H9 (cell line): ENCODE data around the gene IPO13. TPM values are rescaled to one million over a fixed set of nuclear protein-coding genes. Genes with fewer than 3 reads are reported as not detected.

Source experiments
- DNase-seq: peaks from one replicate; pipeline ENCODE4 v3.0.0-alpha.2; 2017
- H2AFZ ChIP-seq: one replicate; pipeline ENCODE4 v1.6.1; 2013; ENCODE audit warnings: mild to moderate bottlenecking, low read length, control low read depth, moderate library complexity
- H2AK5ac ChIP-seq: 2 replicates; pipeline ENCODE4 v1.6.1; 2013; ENCODE audit warnings: low read length, control low read depth, mixed read lengths; ENCODE audit not compliant: insufficient read length
- H2BK120ac ChIP-seq: one replicate; pipeline ENCODE4 v1.6.1; 2013; ENCODE audit warnings: low read depth, mild to moderate bottlenecking, low read length, control low read depth, inconsistent platforms; ENCODE audit not compliant: poor library complexity, severe bottlenecking
- H2BK12ac ChIP-seq: 2 replicates; pipeline ENCODE4 v1.6.1; 2013; ENCODE audit warnings: low read length, control low read depth, mixed read lengths, low read depth; ENCODE audit not compliant: insufficient read length
- H2BK15ac ChIP-seq: 2 replicates; pipeline ENCODE4 v1.6.1; 2013; ENCODE audit warnings: low read depth, low read length, control low read depth
- H2BK20ac ChIP-seq: one replicate; pipeline ENCODE4 v1.6.1; 2013; ENCODE audit warnings: low read depth, mild to moderate bottlenecking, low read length, control low read depth, inconsistent platforms; ENCODE audit not compliant: poor library complexity, severe bottlenecking
- H2BK5ac ChIP-seq: 2 replicates; pipeline ENCODE4 v1.6.1; 2013; ENCODE audit warnings: low read length, control low read depth, mixed read lengths; ENCODE audit not compliant: insufficient read length
- H3K14ac ChIP-seq: 2 replicates; pipeline ENCODE4 v1.6.1; 2013; ENCODE audit warnings: low read length, control low read depth; ENCODE audit not compliant: insufficient read depth
- H3K18ac ChIP-seq: 2 replicates; pipeline ENCODE4 v1.6.1; 2013; ENCODE audit warnings: low read depth, mild to moderate bottlenecking, mixed read lengths, low read length, control low read depth; ENCODE audit not compliant: insufficient read length
- H3K23ac ChIP-seq: 2 replicates; pipeline ENCODE4 v1.6.1; 2013; ENCODE audit warnings: low read length, control low read depth, mixed read lengths, low read depth; ENCODE audit not compliant: insufficient read length
- H3K23me2 ChIP-seq: 2 replicates; pipeline ENCODE4 v1.6.1; 2013; ENCODE audit warnings: low read depth, mild to moderate bottlenecking, mixed read lengths, low read length, control low read depth; ENCODE audit not compliant: insufficient read length, poor library complexity, severe bottlenecking
- H3K27ac ChIP-seq: 2 replicates; pipeline ENCODE4 v1.5.1; 2013; ENCODE audit warnings: low read length, control low read depth, mixed read lengths, low read depth; ENCODE audit not compliant: insufficient read length
- H3K27me3 ChIP-seq: 2 replicates; pipeline ENCODE4 v1.6.1; 2013; ENCODE audit warnings: low read length, control low read depth, inconsistent platforms; ENCODE audit not compliant: insufficient read depth
- H3K4ac ChIP-seq: 2 replicates; pipeline ENCODE4 v1.6.1; 2013; ENCODE audit warnings: low read depth, mild to moderate bottlenecking, control low read depth, inconsistent platforms, low read length, moderate library complexity
- H3K4me1 ChIP-seq: 2 replicates; pipeline ENCODE4 v1.6.1; 2013; ENCODE audit warnings: low read length, control low read depth, inconsistent platforms; ENCODE audit not compliant: insufficient read depth
- H3K4me2 ChIP-seq: 2 replicates; pipeline ENCODE4 v1.6.1; 2013; ENCODE audit warnings: low read length, control low read depth, mixed read lengths; ENCODE audit not compliant: insufficient read length, insufficient read depth
- H3K56ac ChIP-seq: 2 replicates; pipeline ENCODE4 v1.6.1; 2013; ENCODE audit warnings: low read depth, mild to moderate bottlenecking, mixed read lengths, low read length, control low read depth; ENCODE audit not compliant: insufficient read length
- H3K79me1 ChIP-seq: 2 replicates; pipeline ENCODE4 v1.6.1; 2013; ENCODE audit warnings: low read depth, mild to moderate bottlenecking, moderate library complexity, low read length, control low read depth, inconsistent platforms; ENCODE audit not compliant: insufficient read depth, poor library complexity, severe bottlenecking
- H3K79me2 ChIP-seq: 2 replicates; pipeline ENCODE4 v1.6.1; 2013; ENCODE audit warnings: low read length, control low read depth, inconsistent platforms; ENCODE audit not compliant: insufficient read depth
- H3K9ac ChIP-seq: 2 replicates; pipeline ENCODE4 v1.6.1; 2013; ENCODE audit warnings: low read length, control low read depth, mixed read lengths; ENCODE audit not compliant: insufficient read length; ENCODE audit errors: extremely low read depth
- H3K9me3 ChIP-seq: one replicate; pipeline ENCODE4 v1.6.1; 2013; ENCODE audit warnings: low read depth, low read length, inconsistent platforms; ENCODE audit not compliant: control insufficient read depth
- H3T11ph ChIP-seq: one replicate; pipeline ENCODE4 v1.6.1; 2013; ENCODE audit warnings: mild to moderate bottlenecking, low read length, control low read depth, inconsistent platforms
- H4K20me1 ChIP-seq: one replicate; pipeline ENCODE4 v1.6.1; 2013; ENCODE audit not compliant: control insufficient read depth, insufficient read length, insufficient read depth
- H4K5ac ChIP-seq: 2 replicates; pipeline ENCODE4 v1.6.1; 2013; ENCODE audit warnings: low read depth, mild to moderate bottlenecking, mixed read lengths, low read length, control low read depth; ENCODE audit not compliant: insufficient read length
- H4K8ac ChIP-seq: replicated peaks from 2 replicates; pipeline ENCODE4 v1.6.1; 2013; ENCODE audit warnings: low read length, control low read depth, mixed read lengths, low read depth; ENCODE audit not compliant: insufficient read length
- H4K91ac ChIP-seq: 2 replicates; pipeline ENCODE4 v1.6.1; 2013; ENCODE audit warnings: low read depth, mild to moderate bottlenecking, moderate library complexity, mixed read lengths, low read length, control low read depth; ENCODE audit not compliant: insufficient read length
- H3K27ac Mint-ChIP-seq, 3 experiments: 2 replicates in 2 of 3; 3 replicates in 1 of 3; pipeline ENCODE4 v1.8.0; 2020 to 2021; ENCODE audit warnings: mixed read lengths in 3 of 3, mild to moderate bottlenecking in 1 of 3, moderate library complexity in 1 of 3
- H3K27me3 Mint-ChIP-seq: 2 replicates; pipeline ENCODE4 v1.8.0; 2021; ENCODE audit warnings: low read depth, mild to moderate bottlenecking, moderate library complexity, mixed read lengths
- H3K36me3 Mint-ChIP-seq, 3 experiments: 2 replicates in 2 of 3; 3 replicates in 1 of 3; pipeline ENCODE4 v1.8.0; 2020 to 2021; ENCODE audit warnings: low read depth in 3 of 3, mixed read lengths in 3 of 3; ENCODE audit not compliant: insufficient read depth in 1 of 3
- H3K4me1 Mint-ChIP-seq, 2 experiments: 2 replicates each; pipeline ENCODE4 v1.8.0; 2020; ENCODE audit warnings: mixed read lengths in 2 of 2
- H3K4me3 Mint-ChIP-seq, 2 experiments: 2 replicates in 1 of 2; 3 replicates in 1 of 2; pipeline ENCODE4 v1.8.0; 2020 to 2021; ENCODE audit warnings: mild to moderate bottlenecking in 2 of 2, mixed read lengths in 2 of 2, moderate library complexity in 1 of 2
- H3K9me3 Mint-ChIP-seq, 2 experiments: 2 replicates in 1 of 2; 3 replicates in 1 of 2; pipeline ENCODE4 v1.8.0; 2020; ENCODE audit warnings: mild to moderate bottlenecking in 2 of 2, mixed read lengths in 2 of 2, moderate library complexity in 1 of 2
- WGBS: extraction: QIAGEN DNeasy Blood & Tissue Kit; methylation state at CpG from one replicate; pipeline ENCODE4 v1.1.7; 2013; ENCODE audit warnings: missing lambda C conversion rate, low lambda C conversion rate, mixed read lengths; ENCODE audit not compliant: insufficient read length; ENCODE audit errors: extremely low coverage; 5-methylcytosine and 5-hydroxymethylcytosine counted together
- total RNA-seq: library from RNA; stranded (reverse); gene quantifications from 2 replicates; pipeline ENCODE4 v1.2.1, GENCODE V29; 2021
- TF ChIP-seq, protein P1 (sequence below): fragments of 200-600 bp; sonication (generic); conservative IDR thresholded peaks from 3 replicates; pipeline ENCODE4 v1.8.0; 2021; ENCODE audit warnings: antibody characterized with exemption, mild to moderate bottlenecking

IPO13 gene
- total RNA-seq, 1 experiment from 2014 or later, result 24.5 TPM

DNA sequence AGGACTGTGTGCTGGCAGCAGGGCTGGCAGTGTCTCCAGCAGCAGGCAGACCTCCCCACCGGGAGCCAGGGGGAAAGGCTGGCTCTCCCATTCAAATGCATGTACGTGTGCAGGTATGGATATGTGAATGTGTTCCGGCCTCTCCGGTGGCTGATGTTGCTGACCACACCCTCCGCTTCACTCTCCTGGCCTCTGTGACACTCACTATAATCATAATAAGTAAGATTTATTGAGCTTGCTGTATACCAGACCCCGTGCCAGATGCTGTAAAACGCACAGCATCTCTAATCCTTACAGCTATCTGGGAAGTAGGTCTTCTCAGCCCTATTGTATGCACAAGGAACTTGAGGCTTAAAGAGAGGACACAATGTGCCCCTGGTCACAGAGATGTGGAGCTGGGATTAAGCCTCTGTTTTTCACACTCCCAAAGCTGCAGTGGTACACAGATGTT, 33.7 kb upstream of the IPO13 start:
- Mint-ChIP-seq H3K9me3 (no peaks in the 10 kb centered on the region), H3K27ac (peak overlapping the region in 2 of 3 experiments; percentile 48 to 65; a peak in 2 of 7 replicates), H3K27me3 (peaks cover under 1% of the 10 kb centered on the region; the same call in 1 of the 2 replicates), H3K36me3 (no peaks in the 10 kb centered on the region), H3K4me3 (no peak overlapping the region), H3K4me1 (peaks cover 32 to 34% of the 10 kb centered on the region in 2 experiments)
- H2BK12ac ChIP-seq, result no peak overlapping the region
- no peak overlapping the region for H4K91ac ChIP-seq
- no peak overlapping the region for H2BK15ac ChIP-seq
- H2BK20ac ChIP-seq, result no peak overlapping the region
- H2AK5ac ChIP-seq, result no peak overlapping the region
- no peak overlapping the region for H3K18ac ChIP-seq
- no peak overlapping the region for H3K23ac ChIP-seq
- no peaks in the 10 kb centered on the region for H3K79me1 ChIP-seq
- H3K14ac ChIP-seq, result no peak overlapping the region
- DNase-seq, result no peak
- H3K56ac ChIP-seq, result no peak overlapping the region
- no peak overlapping the region for H3K9ac ChIP-seq
- H4K8ac ChIP-seq, result no peak overlapping the region
- H4K20me1 ChIP-seq, result no peaks in the 10 kb centered on the region
- TF ChIP-seq, protein P1, sequence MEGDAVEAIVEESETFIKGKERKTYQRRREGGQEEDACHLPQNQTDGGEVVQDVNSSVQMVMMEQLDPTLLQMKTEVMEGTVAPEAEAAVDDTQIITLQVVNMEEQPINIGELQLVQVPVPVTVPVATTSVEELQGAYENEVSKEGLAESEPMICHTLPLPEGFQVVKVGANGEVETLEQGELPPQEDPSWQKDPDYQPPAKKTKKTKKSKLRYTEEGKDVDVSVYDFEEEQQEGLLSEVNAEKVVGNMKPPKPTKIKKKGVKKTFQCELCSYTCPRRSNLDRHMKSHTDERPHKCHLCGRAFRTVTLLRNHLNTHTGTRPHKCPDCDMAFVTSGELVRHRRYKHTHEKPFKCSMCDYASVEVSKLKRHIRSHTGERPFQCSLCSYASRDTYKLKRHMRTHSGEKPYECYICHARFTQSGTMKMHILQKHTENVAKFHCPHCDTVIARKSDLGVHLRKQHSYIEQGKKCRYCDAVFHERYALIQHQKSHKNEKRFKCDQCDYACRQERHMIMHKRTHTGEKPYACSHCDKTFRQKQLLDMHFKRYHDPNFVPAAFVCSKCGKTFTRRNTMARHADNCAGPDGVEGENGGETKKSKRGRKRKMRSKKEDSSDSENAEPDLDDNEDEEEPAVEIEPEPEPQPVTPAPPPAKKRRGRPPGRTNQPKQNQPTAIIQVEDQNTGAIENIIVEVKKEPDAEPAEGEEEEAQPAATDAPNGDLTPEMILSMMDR, result no peak
- no peaks in the 10 kb centered on the region for H3K27me3 ChIP-seq
- no peaks in the 10 kb centered on the region for H3K9me3 ChIP-seq
- peaks cover 11% of the 10 kb centered on the region for H3K4me1 ChIP-seq
- H3K23me2 ChIP-seq, result no peaks in the 10 kb centered on the region
- no peak overlapping the region for H3K4me2 ChIP-seq
- H3K27ac ChIP-seq, result no peak overlapping the region
- no peak overlapping the region for H2BK120ac ChIP-seq
- no peaks in the 10 kb centered on the region for H3K79me2 ChIP-seq
- no peak overlapping the region for H4K5ac ChIP-seq
- no peak overlapping the region for H3K4ac ChIP-seq
- no peak overlapping the region for H3T11ph ChIP-seq
- H2BK5ac ChIP-seq, result no peak overlapping the region
- WGBS, result no CpG with 5 or more reads among the region's 7 CpGs
- no peak overlapping the region for H2AFZ ChIP-seq
